Breast epithelium (tissue), 4 donors: ENCODE measurements around the gene UBA3. TPM values are rescaled to one million over a fixed set of nuclear protein-coding genes. Genes with fewer than 3 reads are reported as not detected.

Experiments
- DNase-seq, 2 donors: peaks; one replicate each; pipeline ENCODE4 v3.0.0-alpha.2; 2019; ENCODE audit warnings: low spot score in 2 of 2
- H3K27ac ChIP-seq, 2 donors: fragments of 200-600 bp; sonication (generic) in 1 of 2; one replicate each; pipeline ENCODE4 v1.5.1; 2016 to 2019; ENCODE audit warnings: mild to moderate bottlenecking in 1 of 2
- H3K27me3 ChIP-seq, 2 donors: fragments of 200-600 bp; sonication (generic) in 1 of 2; one replicate each; pipeline versions ENCODE4 v1.5.1 to v1.6.0; 2017 to 2019; ENCODE audit warnings: control low read depth in 1 of 2, mild to moderate bottlenecking in 1 of 2
- H3K36me3 ChIP-seq: fragments of 200-600 bp; one replicate; pipeline ENCODE4 v1.5.1; 2019
- H3K4me1 ChIP-seq, 2 donors: fragments of 200-600 bp; sonication (generic); one replicate each; pipeline ENCODE4 v1.5.1; 2016 to 2019; ENCODE audit warnings: control low read depth in 1 of 2
- H3K4me3 ChIP-seq, 3 donors: fragments of 200-600 bp; sonication (generic); 1 replicate in 2 of 3; 2 replicates in 1 of 3; pipeline ENCODE4 v1.5.1; 2016 to 2019; ENCODE audit warnings: mild to moderate bottlenecking in 3 of 3, moderate library complexity in 2 of 3
- H3K9me3 ChIP-seq, 2 donors: fragments of 200-600 bp; sonication (generic) in 1 of 2; one replicate each; pipeline ENCODE4 v1.5.1; 2016 to 2019; ENCODE audit warnings: control low read depth in 1 of 2
- POLR2A ChIP-seq: fragments of 450-650 bp; IDR thresholded peaks from one replicate; pipeline ENCODE4 v1.6.1; 2016; ENCODE audit warnings: antibody characterized with exemption, mild to moderate bottlenecking, moderate library complexity
- POLR2AphosphoS5 ChIP-seq, 3 donors: sonication (generic); formaldehyde crosslinking; IDR thresholded peaks; one replicate each; pipeline ENCODE4 v1.6.1; 2017; ENCODE audit warnings: antibody characterized with exemption in 3 of 3
- intact Hi-C: fragments of 100-400 bp; cut with DNase I; formaldehyde crosslinking; loops from one replicate; pipeline ENCODE4 v1.15.1; 2023; ENCODE audit warnings: low total_unique reads
- total RNA-seq, 3 donors: library from RNA; depleted of rRNA; stranded (reverse); fragments of >200 nt; gene quantifications; one replicate each; pipeline ENCODE4 v1.1.0, GENCODE V29; 2016
- TF ChIP-seq, protein P1 (sequence below), 3 donors: fragments of 450-650 bp; IDR thresholded peaks; one replicate each; pipeline ENCODE4 v1.5.1; 2016 to 2017; ENCODE audit warnings: antibody characterized with exemption in 3 of 3, mild to moderate bottlenecking in 3 of 3, moderate library complexity in 3 of 3

UBA3 gene
- total RNA-seq, 3 donors from 2014 or later, result 49.4 to 88.4 (median 69.2) TPM

DNA sequence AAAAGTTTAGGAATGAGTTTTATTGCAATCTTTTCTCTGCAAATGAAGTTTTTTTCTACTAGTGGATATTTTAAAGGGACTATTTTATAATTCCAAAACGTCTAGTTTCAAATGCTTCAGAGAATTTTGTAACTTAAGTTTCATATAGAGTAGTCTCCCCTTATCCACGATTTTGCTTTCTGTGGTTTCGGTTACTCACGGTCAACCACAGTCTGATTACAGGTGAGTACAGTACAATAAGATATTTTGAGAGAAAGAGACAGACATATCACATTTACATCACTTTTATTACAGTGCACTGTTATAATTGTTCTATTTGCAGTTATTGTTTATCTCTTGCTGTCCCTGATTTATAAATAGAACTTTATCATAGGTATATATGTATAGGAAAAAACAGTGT is 59.3 kb downstream of the UBA3 start:
- Histone ChIP-seq H3K4me3 (no peak overlapping the region), H3K27me3 (no peaks in the 10 kb centered on the region), H3K27ac (no peak overlapping the region), H3K9me3 (no peaks in the 10 kb centered on the region), H3K36me3 (peaks cover 9% of the 10 kb centered on the region), H3K4me1 (no peaks in the 10 kb centered on the region)
- intact Hi-C loops, result no loop called here
- TF ChIP-seq POLR2A, result no peak
- TF ChIP-seq, protein P1, sequence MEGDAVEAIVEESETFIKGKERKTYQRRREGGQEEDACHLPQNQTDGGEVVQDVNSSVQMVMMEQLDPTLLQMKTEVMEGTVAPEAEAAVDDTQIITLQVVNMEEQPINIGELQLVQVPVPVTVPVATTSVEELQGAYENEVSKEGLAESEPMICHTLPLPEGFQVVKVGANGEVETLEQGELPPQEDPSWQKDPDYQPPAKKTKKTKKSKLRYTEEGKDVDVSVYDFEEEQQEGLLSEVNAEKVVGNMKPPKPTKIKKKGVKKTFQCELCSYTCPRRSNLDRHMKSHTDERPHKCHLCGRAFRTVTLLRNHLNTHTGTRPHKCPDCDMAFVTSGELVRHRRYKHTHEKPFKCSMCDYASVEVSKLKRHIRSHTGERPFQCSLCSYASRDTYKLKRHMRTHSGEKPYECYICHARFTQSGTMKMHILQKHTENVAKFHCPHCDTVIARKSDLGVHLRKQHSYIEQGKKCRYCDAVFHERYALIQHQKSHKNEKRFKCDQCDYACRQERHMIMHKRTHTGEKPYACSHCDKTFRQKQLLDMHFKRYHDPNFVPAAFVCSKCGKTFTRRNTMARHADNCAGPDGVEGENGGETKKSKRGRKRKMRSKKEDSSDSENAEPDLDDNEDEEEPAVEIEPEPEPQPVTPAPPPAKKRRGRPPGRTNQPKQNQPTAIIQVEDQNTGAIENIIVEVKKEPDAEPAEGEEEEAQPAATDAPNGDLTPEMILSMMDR (IDR thresholded peaks at IDR 0.05), result no peak
- no peak for TF ChIP-seq POLR2AphosphoS5 (IDR thresholded peaks at IDR 0.05)
- DNase-seq, result no peak

DNA sequence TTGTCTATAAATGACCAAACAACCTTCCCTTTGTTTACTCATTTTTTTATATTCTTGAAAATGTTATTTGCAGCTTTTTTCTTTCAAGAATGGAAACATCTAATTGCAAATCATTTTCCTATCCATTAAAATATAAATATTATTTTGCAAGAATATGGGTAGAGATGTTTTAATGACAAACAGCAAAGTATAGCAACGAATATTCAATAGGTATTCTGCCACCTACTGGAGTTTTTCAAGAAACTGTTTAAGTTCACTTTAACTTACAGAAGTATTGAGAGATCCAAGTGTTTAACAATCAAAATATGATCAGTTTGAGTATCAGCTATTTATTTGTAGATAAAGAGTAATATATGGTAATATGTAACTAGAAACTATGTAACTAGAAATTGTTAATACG is 59.7 kb downstream of the UBA3 start:
- intact Hi-C loops, result no loop called here

DNA sequence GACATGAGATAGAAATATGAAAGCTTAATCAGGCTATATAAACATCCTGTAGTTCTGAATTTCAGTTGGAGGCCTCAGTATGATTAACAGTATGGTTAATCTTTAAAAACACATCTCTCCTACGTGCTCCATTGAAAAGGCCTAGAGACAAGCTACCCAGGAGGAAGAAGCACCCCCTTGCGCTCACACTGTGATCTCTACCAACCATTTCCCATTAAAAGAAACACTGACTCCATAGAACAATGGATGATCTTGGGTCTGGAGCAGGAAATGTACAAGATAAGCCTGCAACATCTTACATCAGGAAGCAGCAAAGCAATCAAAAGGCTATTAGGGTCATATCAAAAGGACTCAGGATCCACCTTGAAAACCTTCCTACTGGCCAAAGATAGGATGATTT is 63.3 kb downstream of the UBA3 start:
- intact Hi-C loops, result no loop called here
- peaks cover 0 to 4% of the 10 kb centered on the region in 2 donors for H3K4me1 ChIP-seq
- H3K36me3 ChIP-seq, result no peaks in the 10 kb centered on the region
- H3K27me3 ChIP-seq, result no peaks in the 10 kb centered on the region
- H3K27ac ChIP-seq, result no peak overlapping the region
- no peaks in the 10 kb centered on the region for H3K9me3 ChIP-seq
- TF ChIP-seq POLR2AphosphoS5 (IDR thresholded peaks at IDR 0.05) (no peak), POLR2A (no peak)
- TF ChIP-seq, protein P1 (IDR thresholded peaks at IDR 0.05), result no peak
- no peak for DNase-seq
- H3K4me3 ChIP-seq, result no peak overlapping the region

More for the DNA sequence above, 59.7 kb downstream of the UBA3 start:
- Histone ChIP-seq H3K36me3 (peaks cover 8% of the 10 kb centered on the region), H3K4me1 (no peaks in the 10 kb centered on the region), H3K4me3 (no peak overlapping the region), H3K27ac (no peak overlapping the region), H3K27me3 (no peaks in the 10 kb centered on the region), H3K9me3 (no peaks in the 10 kb centered on the region)
- TF ChIP-seq POLR2A (no peak), POLR2AphosphoS5 (IDR thresholded peaks at IDR 0.05) (no peak)
- TF ChIP-seq, protein P1 (IDR thresholded peaks at IDR 0.05), result no peak
- DNase-seq, result no peak

DNA sequence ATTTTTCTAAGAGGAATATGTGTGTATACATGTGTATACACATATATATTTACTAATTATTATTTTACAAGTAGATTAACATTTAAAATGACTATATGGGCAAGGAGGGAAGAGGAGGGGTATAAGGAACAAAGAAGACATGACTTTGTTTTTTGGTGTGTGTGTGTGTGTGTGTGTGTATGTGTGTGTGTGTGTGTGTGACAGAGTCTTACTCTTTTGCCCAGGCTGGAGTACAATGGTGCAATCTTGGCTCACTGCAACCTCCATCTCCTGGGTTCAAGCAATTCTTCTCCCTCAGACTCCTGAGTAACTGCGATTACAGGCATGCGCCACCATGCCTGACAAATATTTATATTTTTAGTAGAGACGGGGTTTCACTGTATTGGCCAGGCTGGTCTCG is 64.1 kb downstream of the UBA3 start:
- no peak for DNase-seq
- Histone ChIP-seq H3K27ac (no peak overlapping the region), H3K4me3 (no peak overlapping the region), H3K36me3 (no peaks in the 10 kb centered on the region), H3K27me3 (no peaks in the 10 kb centered on the region), H3K9me3 (no peaks in the 10 kb centered on the region), H3K4me1 (peaks cover 0 to 4% of the 10 kb centered on the region in 2 donors)
- TF ChIP-seq POLR2AphosphoS5 (IDR thresholded peaks at IDR 0.05) (no peak), POLR2A (no peak)
- TF ChIP-seq, protein P1 (IDR thresholded peaks at IDR 0.05), result no peak
- intact Hi-C loops, result no loop called here

DNA sequence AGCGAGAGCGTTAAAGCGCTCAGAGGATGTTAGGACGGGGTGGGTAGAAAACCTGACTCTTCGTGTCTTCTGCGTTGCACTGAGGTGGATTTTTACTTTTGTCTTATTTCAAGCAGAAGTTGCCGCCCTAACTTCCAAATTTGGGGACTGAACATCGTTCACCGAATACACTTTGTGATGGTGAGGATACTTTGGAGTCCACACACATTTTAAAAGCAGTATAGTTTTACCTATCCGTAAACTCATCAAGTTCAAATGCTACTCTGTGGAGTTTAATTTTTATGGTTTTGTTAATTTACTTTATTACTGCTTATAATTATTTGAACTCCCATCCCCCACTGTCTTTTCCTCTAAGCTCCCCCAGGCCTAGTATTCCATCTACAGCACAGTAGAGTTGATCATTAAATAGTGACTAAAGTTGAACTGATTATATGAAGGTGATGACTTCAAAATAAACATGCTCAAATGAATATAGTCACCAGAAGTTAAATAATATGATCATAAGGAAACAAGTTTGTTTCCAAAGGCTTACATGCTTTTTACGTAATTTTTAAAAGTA is 66.1 kb downstream of the UBA3 start:
- H3K4me3 ChIP-seq, result peak overlapping the region; percentile 78 to 95 (median 91)
- H3K9me3 ChIP-seq, result no peaks in the 10 kb centered on the region
- no peaks in the 10 kb centered on the region for H3K36me3 ChIP-seq
- no peak for DNase-seq
- peaks cover 0 to 4% of the 10 kb centered on the region in 2 donors for H3K4me1 ChIP-seq
- intact Hi-C loops, result no loop called here
- TF ChIP-seq POLR2A (no peak), POLR2AphosphoS5 (IDR thresholded peaks at IDR 0.05) (peak in 1 of 3 donors; percentile 4)
- TF ChIP-seq, protein P1 (IDR thresholded peaks at IDR 0.05), result no peak
- H3K27me3 ChIP-seq, result no peaks in the 10 kb centered on the region
- H3K27ac ChIP-seq, result peak overlapping the region; percentile 99
